Gastroesophageal sphincter (tissue), 4 donors: ENCODE measurements around the gene GSG1L2. TPM values are rescaled to one million over a fixed set of nuclear protein-coding genes. Genes with fewer than 3 reads are reported as not detected.

Experiments used
- ATAC-seq: fragments of 150-250 bp; one replicate; pipeline ENCODE4 v1.9.1; 2016; ENCODE audit warnings: mild to moderate bottlenecking, moderate library complexity
- H3K27ac ChIP-seq, 4 donors: fragments of 200-600 bp; sonication (generic) in 3 of 4; 1 replicate in 3 of 4; 2 replicates in 1 of 4; pipeline ENCODE4 v1.5.1; 2016 to 2019
- H3K27me3 ChIP-seq: fragments of 200-600 bp; sonication (generic); one replicate; pipeline ENCODE4 v1.5.1; 2019
- H3K36me3 ChIP-seq, 2 donors: fragments of 200-600 bp; sonication (generic); one replicate each; pipeline ENCODE4 v1.5.1; 2019; ENCODE audit warnings: control low read depth in 1 of 2
- H3K4me1 ChIP-seq, 3 donors: fragments of 200-600 bp; sonication (generic); 1 replicate in 2 of 3; 2 replicates in 1 of 3; pipeline ENCODE4 v1.5.1; 2016 to 2019; ENCODE audit warnings: control low read depth in 2 of 3
- H3K4me3 ChIP-seq, 2 donors: fragments of 200-600 bp; sonication (generic); one replicate each; pipeline ENCODE4 v1.5.1; 2019; ENCODE audit warnings: mild to moderate bottlenecking in 1 of 2, moderate library complexity in 1 of 2
- H3K9me3 ChIP-seq, 3 donors: fragments of 200-600 bp; sonication (generic); one replicate each; pipeline ENCODE4 v1.5.1; 2017 to 2019; ENCODE audit warnings: control low read depth in 2 of 3
- EP300 ChIP-seq: sonication (generic); formaldehyde crosslinking; IDR thresholded peaks from one replicate; pipeline ENCODE4 v1.6.1; 2017; ENCODE audit warnings: antibody characterized with exemption, mild to moderate bottlenecking
- POLR2A ChIP-seq, 2 donors: fragments of 450-650 bp; IDR thresholded peaks; one replicate each; pipeline ENCODE4 v1.6.1; 2017; ENCODE audit warnings: antibody characterized with exemption in 2 of 2, mild to moderate bottlenecking in 2 of 2, moderate library complexity in 1 of 2
- POLR2AphosphoS5 ChIP-seq: sonication (generic); formaldehyde crosslinking; IDR thresholded peaks from one replicate; pipeline ENCODE4 v1.6.1; 2017; ENCODE audit warnings: antibody characterized with exemption
- WGBS, 2 donors: methylation state at CpG; one replicate each; pipeline ENCODE4 v1.1.5; 2018; ENCODE audit warnings: low coverage in 1 of 2; 5-methylcytosine and 5-hydroxymethylcytosine counted together
- total RNA-seq, 4 donors: library from RNA; depleted of rRNA; stranded (reverse); fragments of >200 nt; gene quantifications; one replicate each; pipeline ENCODE4 v1.1.0, GENCODE V29; 2016
- TF ChIP-seq, protein P1 (sequence below), 4 experiments: fragments of 200-600 bp in 2 of 4; fragments of 450-650 bp in 2 of 4; sonication (generic) in 1 of 4; IDR thresholded peaks; one replicate each; pipeline ENCODE4 v1.5.1; 2017 to 2019; ENCODE audit warnings: antibody characterized with exemption in 4 of 4, mild to moderate bottlenecking in 2 of 4, moderate library complexity in 2 of 4

Gene GSG1L2
- total RNA-seq, 4 donors from 2014 or later = not detected

DNA sequence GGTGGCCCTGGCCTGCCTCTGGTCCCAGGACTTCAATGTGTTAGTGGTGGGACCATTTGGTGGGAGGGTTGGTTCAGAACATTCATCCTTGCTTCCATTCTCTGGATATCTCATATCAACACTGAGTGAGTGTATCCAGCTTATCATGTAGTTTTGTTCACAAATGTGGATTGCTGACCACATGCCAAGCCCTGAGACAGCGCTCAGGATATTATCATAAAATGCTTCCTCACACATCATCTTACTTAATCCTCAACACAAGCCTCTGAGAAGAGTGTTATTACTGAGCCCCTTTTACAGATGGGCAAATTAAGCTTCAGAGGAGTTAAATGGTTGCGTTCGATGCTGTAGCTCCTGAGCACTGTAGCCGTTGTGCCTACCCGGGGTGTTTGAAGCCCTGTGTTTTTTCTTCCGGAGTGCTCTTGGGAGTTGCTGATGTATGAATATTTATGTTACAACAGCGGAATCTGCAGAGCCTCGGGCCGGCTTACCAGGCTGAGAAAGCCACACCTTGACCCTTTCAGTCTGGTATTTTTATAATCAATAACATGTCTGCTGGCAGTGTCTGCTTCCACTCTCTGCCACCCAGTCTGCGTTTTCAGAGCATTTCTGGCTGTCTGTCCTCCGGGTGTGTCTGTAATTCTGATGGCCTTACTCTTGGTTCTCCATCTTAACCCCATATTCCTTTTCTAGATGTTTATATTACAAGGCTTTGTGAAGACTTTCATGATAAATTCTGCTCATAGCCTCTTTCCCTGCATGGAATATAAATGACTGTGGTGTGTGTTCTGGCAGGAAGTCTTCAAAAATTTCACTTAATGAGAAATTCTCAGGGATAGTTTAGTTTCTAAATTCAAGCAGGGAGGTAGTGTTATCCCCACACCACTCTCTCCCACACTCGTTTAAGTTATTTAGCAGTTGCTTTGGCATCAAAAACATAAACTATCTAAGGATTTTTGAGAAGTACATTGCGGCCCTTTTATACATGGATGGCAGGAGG, 6.7 kb upstream of the GSG1L2 start:
- H3K9me3 ChIP-seq = no peaks in the 10 kb centered on the region
- TF ChIP-seq, protein P1, sequence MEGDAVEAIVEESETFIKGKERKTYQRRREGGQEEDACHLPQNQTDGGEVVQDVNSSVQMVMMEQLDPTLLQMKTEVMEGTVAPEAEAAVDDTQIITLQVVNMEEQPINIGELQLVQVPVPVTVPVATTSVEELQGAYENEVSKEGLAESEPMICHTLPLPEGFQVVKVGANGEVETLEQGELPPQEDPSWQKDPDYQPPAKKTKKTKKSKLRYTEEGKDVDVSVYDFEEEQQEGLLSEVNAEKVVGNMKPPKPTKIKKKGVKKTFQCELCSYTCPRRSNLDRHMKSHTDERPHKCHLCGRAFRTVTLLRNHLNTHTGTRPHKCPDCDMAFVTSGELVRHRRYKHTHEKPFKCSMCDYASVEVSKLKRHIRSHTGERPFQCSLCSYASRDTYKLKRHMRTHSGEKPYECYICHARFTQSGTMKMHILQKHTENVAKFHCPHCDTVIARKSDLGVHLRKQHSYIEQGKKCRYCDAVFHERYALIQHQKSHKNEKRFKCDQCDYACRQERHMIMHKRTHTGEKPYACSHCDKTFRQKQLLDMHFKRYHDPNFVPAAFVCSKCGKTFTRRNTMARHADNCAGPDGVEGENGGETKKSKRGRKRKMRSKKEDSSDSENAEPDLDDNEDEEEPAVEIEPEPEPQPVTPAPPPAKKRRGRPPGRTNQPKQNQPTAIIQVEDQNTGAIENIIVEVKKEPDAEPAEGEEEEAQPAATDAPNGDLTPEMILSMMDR (IDR thresholded peaks at IDR 0.05) = no peak
- TF ChIP-seq POLR2AphosphoS5 = peak; percentile 44
- ATAC-seq = peak; percentile 77
- peak overlapping the region in 1 of 2 donors; percentile 21 for H3K4me3 ChIP-seq
- H3K4me1 ChIP-seq = peaks cover 0 to 42% (median 14%) of the 10 kb centered on the region in 3 donors
- peak overlapping the region; percentile 26 to 83 (median 74) for H3K27ac ChIP-seq
- no peaks in the 10 kb centered on the region for H3K27me3 ChIP-seq
- 25 to 26% methylated on average over 8 to 11 of the region's 13 CpGs for WGBS, 2 donors
- H3K36me3 ChIP-seq = no peaks in the 10 kb centered on the region

DNA sequence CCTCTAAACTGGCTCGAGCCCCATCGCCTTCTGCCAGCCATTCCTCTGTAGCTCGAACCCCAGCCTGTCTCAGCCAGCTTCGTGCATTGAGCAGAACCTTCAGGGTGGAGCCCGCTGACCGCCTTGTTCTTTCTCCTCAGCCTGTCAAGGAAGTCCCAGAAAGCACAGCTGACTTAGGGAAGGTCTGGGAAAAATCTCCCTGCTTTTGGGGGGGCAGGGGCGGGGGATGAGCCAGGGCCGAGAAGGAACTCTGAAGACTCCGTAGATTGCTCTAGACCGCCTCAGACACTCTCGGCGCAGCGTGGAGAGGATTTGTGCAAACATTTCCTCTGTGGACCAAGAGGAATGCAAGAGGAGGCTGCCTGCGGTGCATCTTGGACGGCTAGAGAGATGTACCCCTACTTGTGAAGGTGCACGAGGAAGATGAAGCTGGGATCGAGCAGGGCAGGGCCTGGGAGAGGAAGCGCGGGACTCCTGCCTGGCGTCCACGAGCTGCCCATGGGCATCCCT, 3.8 kb upstream of the GSG1L2 start, which contains the start of gene GLP2R:
Gene GLP2R (plus strand): TSS at position 284 of the 510 bp plus-strand sequence. CDS start 140 bp downstream, at position 424.
- 23 to 80% methylated on average over 2 to 7 of the region's 21 CpGs for WGBS, 2 donors
- H3K4me3 ChIP-seq = peak within 1 kb of the TSS in 1 of 2 donors; percentile 35
- TF ChIP-seq POLR2A (IDR thresholded peaks at IDR 0.05) = no peak
- TF ChIP-seq EP300 = no peak
- no peak for TF ChIP-seq POLR2AphosphoS5
- TF ChIP-seq, protein P1 (IDR thresholded peaks at IDR 0.05) = no peak
- no peaks in the 10 kb centered on the region for H3K27me3 ChIP-seq
- peak within 1 kb of the TSS in 3 of 4 donors; percentile 31 to 53 (median 43) for H3K27ac ChIP-seq
- no peak for ATAC-seq
- peaks cover 0 to 52% (median 14%) of the 10 kb centered on the region in 3 donors for H3K4me1 ChIP-seq
- H3K9me3 ChIP-seq = no peaks in the 10 kb centered on the region
- H3K36me3 ChIP-seq = no peaks in the 10 kb centered on the region

DNA sequence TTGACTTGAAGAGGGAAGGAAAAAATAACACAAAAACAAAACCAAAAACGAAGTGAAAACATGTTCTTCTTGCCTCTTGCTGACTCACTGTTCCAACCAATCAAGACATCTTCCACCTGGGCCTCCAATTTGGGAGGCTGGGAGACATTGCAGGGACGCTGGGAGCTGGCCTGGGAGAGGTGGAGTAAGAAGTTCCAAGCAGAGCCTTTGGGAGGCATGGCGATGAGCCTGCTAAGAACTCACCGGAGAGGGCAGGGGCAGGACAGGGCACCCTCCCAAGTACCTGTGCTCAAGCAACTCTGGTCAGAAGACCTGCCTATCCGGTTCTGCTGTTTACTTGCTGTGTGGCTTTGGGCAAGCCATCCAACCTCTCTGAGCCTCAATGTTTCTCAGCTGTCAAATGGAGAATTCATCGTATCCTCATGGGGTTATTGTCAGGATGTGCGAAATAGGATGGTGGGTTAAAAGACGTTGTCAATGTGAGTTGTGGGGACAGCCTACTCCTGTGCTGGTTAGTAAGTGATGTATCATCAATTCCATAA, 3.0 kb upstream of the GSG1L2 start:
- Histone ChIP-seq H3K36me3 (no peaks in the 10 kb centered on the region), H3K4me3 (no peak overlapping the region), H3K9me3 (no peaks in the 10 kb centered on the region), H3K27me3 (no peaks in the 10 kb centered on the region), H3K4me1 (peaks cover 0 to 50% (median 14%) of the 10 kb centered on the region in 3 donors), H3K27ac (no peak overlapping the region)
- TF ChIP-seq EP300 (no peak), POLR2A (IDR thresholded peaks at IDR 0.05) (no peak)
- TF ChIP-seq, protein P1 (IDR thresholded peaks at IDR 0.05) = no peak
- WGBS, 2 donors = 45 to 84% methylated on average over 1 to 4 of the region's 8 CpGs
- ATAC-seq = no peak

DNA sequence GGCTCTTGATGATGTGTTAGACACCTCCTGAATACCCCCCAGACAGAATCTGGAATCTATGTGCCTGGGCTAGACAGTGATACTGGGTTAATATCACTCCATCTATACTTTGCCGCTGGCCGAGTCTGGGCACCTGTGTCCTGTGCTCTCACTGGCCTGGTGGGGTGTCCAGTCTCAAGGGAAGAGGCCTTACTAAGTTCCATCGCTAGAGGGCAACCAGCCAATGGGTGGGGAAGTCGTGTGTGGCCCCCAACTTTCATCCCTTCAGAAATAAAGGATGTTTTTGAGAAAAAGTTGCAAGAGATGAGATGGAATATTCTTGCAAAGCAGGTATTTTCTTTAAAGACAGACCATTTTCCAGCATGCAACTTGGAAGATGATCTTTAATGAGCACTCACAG, 2.2 kb upstream of the GSG1L2 start:
- Histone ChIP-seq H3K4me3 (no peak overlapping the region), H3K27ac (no peak overlapping the region), H3K4me1 (peaks cover 0 to 43% (median 14%) of the 10 kb centered on the region in 3 donors), H3K36me3 (no peaks in the 10 kb centered on the region), H3K9me3 (no peaks in the 10 kb centered on the region), H3K27me3 (no peaks in the 10 kb centered on the region)
- ATAC-seq = no peak
- 67 to 75% methylated on average over 3 to 4 of the region's 4 CpGs for WGBS, 2 donors
- TF ChIP-seq POLR2A (IDR thresholded peaks at IDR 0.05) = no peak
- TF ChIP-seq, protein P1 (IDR thresholded peaks at IDR 0.05) = no peak
- no peak for TF ChIP-seq POLR2AphosphoS5
- no peak for TF ChIP-seq EP300
